ENCODE results near the gene PRIMA1. TPM values are rescaled to one million over a fixed set of nuclear protein-coding genes. Genes with fewer than 3 reads are reported as not detected.

The PRIMA1 gene
- total and polyA plus RNA-seq, 2 experiments from 2014 or later, result 2.1 to 3.5 TPM

DNA sequence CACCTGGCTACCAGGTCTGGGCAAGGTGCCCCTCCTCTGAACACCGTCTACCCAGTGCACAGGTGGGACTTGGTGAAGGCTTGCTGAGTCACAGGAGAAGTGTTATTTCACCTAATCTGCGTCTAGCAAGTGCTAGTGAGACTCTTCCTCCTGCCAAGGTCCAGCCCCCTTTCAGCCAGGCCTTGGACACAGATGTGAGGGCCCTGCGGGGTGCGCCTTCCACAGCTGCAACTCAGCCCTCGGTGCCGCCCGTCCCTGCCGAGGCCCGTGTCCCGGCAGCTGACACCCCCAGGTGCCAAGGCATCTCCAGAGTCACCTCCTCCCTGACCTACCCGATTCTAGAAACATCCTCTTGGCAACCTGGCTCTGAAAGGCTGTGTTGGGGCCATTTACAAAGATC is 55.1 kb downstream of the PRIMA1 start:
- Histone ChIP-seq H3K4me1 (ENCODE audit: insufficient read depth) (no peaks in the 10 kb centered on the region; the same call in 1 of the 2 replicates), H3K4me3 (no peak overlapping the region), H3F3A (replicated peaks; ENCODE audit: low read depth) (no peaks in the 10 kb centered on the region), H3K36me3 (ENCODE audit: insufficient read depth) (no peaks in the 10 kb centered on the region), H3K27ac (ENCODE audit: low read depth) (no peak overlapping the region), H3K4me2 (no peak overlapping the region), H4K20me1 (replicated peaks; ENCODE audit: insufficient read depth) (no peaks in the 10 kb centered on the region), H2AFZ (no peak overlapping the region), H3K9me2 (ENCODE audit: insufficient read depth) (0 out of 2 replicates have a peak, but pooled peaks cover 3% of the 10 kb centered on the region), H3K79me2 (replicated peaks; ENCODE audit: insufficient read depth) (no peaks in the 10 kb centered on the region), H3K27me3 (ENCODE audit: insufficient read depth) (no peaks in the 10 kb centered on the region)
- ATAC-seq (no peak), DNase-seq (ENCODE audit: low spot score) (no peak)
- Mint-ChIP-seq H3K9me3 (no peaks in the 10 kb centered on the region), H3K27me3 (ENCODE audit: insufficient read depth, low read depth, poor library complexity) (peaks cover 6% of the 10 kb centered on the region), H3K4me3 (no peak overlapping the region), H3K4me1 (peaks cover 11% of the 10 kb centered on the region; the same call in 2 of the 3 replicates), H3K36me3 (ENCODE audit: low read depth) (no peaks in the 10 kb centered on the region; the same call in 2 of the 3 replicates), H3K27ac (no peak overlapping the region)
- TF ChIP-seq NANOG (IDR thresholded peaks at IDR 0.05; ENCODE audit: borderline replicate concordance) (no peak), JUNB (IDR thresholded peaks at IDR 0.05; ENCODE audit: unreplicated experiment) (no peak), EZH2 (IDR thresholded peaks at IDR 0.05; ENCODE audit: low read depth, unreplicated experiment) (no peak), POLR2AphosphoS5 (IDR thresholded peaks at IDR 0.05; ENCODE audit: low read depth) (no peak), CREB1 (CRISPR knock-in tag; IDR thresholded peaks at IDR 0.05; ENCODE audit: low read depth) (no peak), REST (IDR thresholded peaks at IDR 0.05; ENCODE audit: unreplicated experiment) (no peak)
- TF ChIP-seq, protein P1, sequence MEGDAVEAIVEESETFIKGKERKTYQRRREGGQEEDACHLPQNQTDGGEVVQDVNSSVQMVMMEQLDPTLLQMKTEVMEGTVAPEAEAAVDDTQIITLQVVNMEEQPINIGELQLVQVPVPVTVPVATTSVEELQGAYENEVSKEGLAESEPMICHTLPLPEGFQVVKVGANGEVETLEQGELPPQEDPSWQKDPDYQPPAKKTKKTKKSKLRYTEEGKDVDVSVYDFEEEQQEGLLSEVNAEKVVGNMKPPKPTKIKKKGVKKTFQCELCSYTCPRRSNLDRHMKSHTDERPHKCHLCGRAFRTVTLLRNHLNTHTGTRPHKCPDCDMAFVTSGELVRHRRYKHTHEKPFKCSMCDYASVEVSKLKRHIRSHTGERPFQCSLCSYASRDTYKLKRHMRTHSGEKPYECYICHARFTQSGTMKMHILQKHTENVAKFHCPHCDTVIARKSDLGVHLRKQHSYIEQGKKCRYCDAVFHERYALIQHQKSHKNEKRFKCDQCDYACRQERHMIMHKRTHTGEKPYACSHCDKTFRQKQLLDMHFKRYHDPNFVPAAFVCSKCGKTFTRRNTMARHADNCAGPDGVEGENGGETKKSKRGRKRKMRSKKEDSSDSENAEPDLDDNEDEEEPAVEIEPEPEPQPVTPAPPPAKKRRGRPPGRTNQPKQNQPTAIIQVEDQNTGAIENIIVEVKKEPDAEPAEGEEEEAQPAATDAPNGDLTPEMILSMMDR (conservative IDR thresholded peaks at IDR 0.05; ENCODE audit: low read depth in 2 of 2), result no peak
- TF ChIP-seq, protein P2, sequence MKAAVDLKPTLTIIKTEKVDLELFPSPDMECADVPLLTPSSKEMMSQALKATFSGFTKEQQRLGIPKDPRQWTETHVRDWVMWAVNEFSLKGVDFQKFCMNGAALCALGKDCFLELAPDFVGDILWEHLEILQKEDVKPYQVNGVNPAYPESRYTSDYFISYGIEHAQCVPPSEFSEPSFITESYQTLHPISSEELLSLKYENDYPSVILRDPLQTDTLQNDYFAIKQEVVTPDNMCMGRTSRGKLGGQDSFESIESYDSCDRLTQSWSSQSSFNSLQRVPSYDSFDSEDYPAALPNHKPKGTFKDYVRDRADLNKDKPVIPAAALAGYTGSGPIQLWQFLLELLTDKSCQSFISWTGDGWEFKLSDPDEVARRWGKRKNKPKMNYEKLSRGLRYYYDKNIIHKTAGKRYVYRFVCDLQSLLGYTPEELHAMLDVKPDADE (IDR thresholded peaks at IDR 0.05), result no peak

DNA sequence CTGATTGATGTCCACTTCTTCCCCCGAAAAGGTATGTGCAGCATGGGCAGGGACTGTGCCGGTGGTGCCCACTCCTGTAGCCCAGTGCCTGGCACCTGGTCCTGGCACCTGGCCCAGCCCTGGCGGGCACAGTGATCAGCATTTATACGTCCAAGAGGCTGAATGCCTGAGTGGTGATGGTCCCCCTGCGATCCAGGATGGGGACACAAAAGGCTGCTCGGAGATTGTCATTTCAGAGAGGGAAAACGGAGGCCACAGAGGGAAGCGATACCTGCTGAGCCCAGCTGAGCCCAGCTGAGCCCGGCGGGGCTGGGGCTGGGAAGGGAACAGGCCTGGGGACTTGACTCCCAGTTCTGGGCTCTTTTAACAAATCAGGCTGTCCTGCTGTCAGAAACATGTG is 55.8 kb downstream of the PRIMA1 start:
- Mint-ChIP-seq H3K27ac (no peak overlapping the region), H3K27me3 (ENCODE audit: insufficient read depth, low read depth, poor library complexity) (peaks cover 6% of the 10 kb centered on the region), H3K36me3 (ENCODE audit: low read depth) (no peaks in the 10 kb centered on the region; the same call in 2 of the 3 replicates), H3K4me3 (no peak overlapping the region), H3K9me3 (no peaks in the 10 kb centered on the region), H3K4me1 (peaks cover 11% of the 10 kb centered on the region; the same call in 2 of the 3 replicates)
- Histone ChIP-seq H3K79me2 (replicated peaks; ENCODE audit: insufficient read depth) (no peaks in the 10 kb centered on the region), H3K4me1 (ENCODE audit: insufficient read depth) (no peaks in the 10 kb centered on the region; the same call in 1 of the 2 replicates), H3K27ac (ENCODE audit: low read depth) (no peak overlapping the region), H3K4me2 (no peak overlapping the region), H3K4me3 (no peak overlapping the region), H3K36me3 (ENCODE audit: insufficient read depth) (no peaks in the 10 kb centered on the region), H3F3A (replicated peaks; ENCODE audit: low read depth) (no peaks in the 10 kb centered on the region), H4K20me1 (replicated peaks; ENCODE audit: insufficient read depth) (no peaks in the 10 kb centered on the region), H3K27me3 (ENCODE audit: insufficient read depth) (no peaks in the 10 kb centered on the region), H2AFZ (no peak overlapping the region), H3K9me2 (ENCODE audit: insufficient read depth) (0 out of 2 replicates have a peak, but pooled peaks cover 3% of the 10 kb centered on the region)
- TF ChIP-seq EZH2 (IDR thresholded peaks at IDR 0.05; ENCODE audit: low read depth, unreplicated experiment) (no peak), CREB1 (CRISPR knock-in tag; IDR thresholded peaks at IDR 0.05; ENCODE audit: low read depth) (no peak), JUNB (IDR thresholded peaks at IDR 0.05; ENCODE audit: unreplicated experiment) (no peak), ZNF331 (CRISPR knock-in tag; IDR thresholded peaks at IDR 0.05; ENCODE audit: low read depth) (no peak)
- no peak for DNase-seq (ENCODE audit: low spot score)
- no peak for ATAC-seq

All from GM23338 (cell line).